ENCODE data around the gene DUS2.
A peak's percentile ranks its signal among the peaks of the same experiment; 100 is the strongest.
"Not testable (repeated sequence)": the region's sequence is repeated elsewhere in the genome, so short reads cannot be mapped to it uniquely, and the experiment has no call there.

Gene DUS2

GRCh38 chr16:68013440-68013839 lies 9.6 kb upstream of the DUS2 start:
- no peak overlapping the region for H3K4me3 ChIP-seq (ENCODE audit: low read length)
- no peak for TF ChIP-seq ZNF274 (IDR thresholded peaks at IDR 0.05; ENCODE audit: low read depth, low read length)

- TF ChIP-seq ZNF274 (IDR thresholded peaks at IDR 0.05; ENCODE audit: low read depth, low read length), result no peak
These were observed 7.4 kb upstream of the DUS2 start, which contains the start of gene DPEP2NB for GRCh38 chr16:68015681-68016080. Gene DPEP2NB (minus strand): TSS chr16:68015911. CDS start chr16:68015770, 141 bp downstream.

GRCh38 chr16:68019167-68019680 lies 3.9 kb upstream of the DUS2 start:
- no peak overlapping the region for H3K4me3 ChIP-seq (ENCODE audit: low read length)
- TF ChIP-seq ZNF274 (IDR thresholded peaks at IDR 0.05; ENCODE audit: low read depth, low read length), result no peak

More at GRCh38 chr16:68015681-68016080, 7.4 kb upstream of the DUS2 start, which contains the start of gene DPEP2NB:
- H3K4me3 ChIP-seq (ENCODE audit: low read length), result no peak within 1 kb of the TSS

- no peak overlapping the region; the same call in 1 of the 2 replicates for H3K4me3 ChIP-seq (ENCODE audit: low read length)
- TF ChIP-seq ZNF274 (IDR thresholded peaks at IDR 0.05; ENCODE audit: low read depth, low read length), result no peak
These were observed 1.6 kb upstream of the DUS2 start for GRCh38 chr16:68021490-68021889.

GRCh38 chr16:68022278-68022727 lies 781 bp upstream of the DUS2 start:
- no peak for TF ChIP-seq ZNF274 (IDR thresholded peaks at IDR 0.05; ENCODE audit: low read depth, low read length)

GRCh38 chr16:68028996-68029395 lies 5.9 kb downstream of the DUS2 start:
- H3K4me3 ChIP-seq (ENCODE audit: low read length), result no peak overlapping the region
- TF ChIP-seq ZNF274 (IDR thresholded peaks at IDR 0.05; ENCODE audit: low read depth, low read length), result no peak

More at GRCh38 chr16:68022278-68022727, 781 bp upstream of the DUS2 start:
- peak overlapping the region; percentile 88 for H3K4me3 ChIP-seq (ENCODE audit: low read length)

- H3K4me3 ChIP-seq (ENCODE audit: low read length), result not testable (repeated sequence)
These were observed 7.0 kb downstream of the DUS2 start for GRCh38 chr16:68030108-68030507.

- H3K4me3 ChIP-seq (ENCODE audit: low read length), result no peak overlapping the region
- no peak for TF ChIP-seq ZNF274 (IDR thresholded peaks at IDR 0.05; ENCODE audit: low read depth, low read length)
These were observed 8.9 kb downstream of the DUS2 start for GRCh38 chr16:68031951-68032350.

- TF ChIP-seq ZNF274 (IDR thresholded peaks at IDR 0.05; ENCODE audit: low read depth, low read length), result no peak
- no peak overlapping the region for H3K4me3 ChIP-seq (ENCODE audit: low read length)
These were observed 10.0 kb downstream of the DUS2 start for GRCh38 chr16:68033101-68033500.

GRCh38 chr16:68035227-68035626 lies 12.1 kb downstream of the DUS2 start:
- H3K4me3 ChIP-seq (ENCODE audit: low read length), result no peak overlapping the region
- TF ChIP-seq ZNF274 (IDR thresholded peaks at IDR 0.05; ENCODE audit: low read depth, low read length), result no peak

GRCh38 chr16:68037841-68038597 lies 14.9 kb downstream of the DUS2 start:
- H3K4me3 ChIP-seq (ENCODE audit: low read length), result peak overlapping the region; percentile 26; the same call in 1 of the 2 replicates
- no peak for TF ChIP-seq ZNF274 (IDR thresholded peaks at IDR 0.05; ENCODE audit: low read depth, low read length)

- TF ChIP-seq ZNF274 (IDR thresholded peaks at IDR 0.05; ENCODE audit: low read depth, low read length), result no peak
- no peak overlapping the region for H3K4me3 ChIP-seq (ENCODE audit: low read length)
These were observed 17.6 kb downstream of the DUS2 start for GRCh38 chr16:68040506-68041288.

GRCh38 chr16:68041783-68042182 lies 18.7 kb downstream of the DUS2 start:
- no peak overlapping the region for H3K4me3 ChIP-seq (ENCODE audit: low read length)
- no peak for TF ChIP-seq ZNF274 (IDR thresholded peaks at IDR 0.05; ENCODE audit: low read depth, low read length)

GRCh38 chr16:68046106-68046505 lies 23.0 kb downstream of the DUS2 start:
- no peak for TF ChIP-seq ZNF274 (IDR thresholded peaks at IDR 0.05; ENCODE audit: low read depth, low read length)
- H3K4me3 ChIP-seq (ENCODE audit: low read length), result no peak overlapping the region

GRCh38 chr16:68047987-68048386 lies 24.9 kb downstream of the DUS2 start:
- H3K4me3 ChIP-seq (ENCODE audit: low read length), result no peak overlapping the region
- no peak for TF ChIP-seq ZNF274 (IDR thresholded peaks at IDR 0.05; ENCODE audit: low read depth, low read length)
